Esophagus squamous epithelium (tissue), 4 donors: Measurements from ENCODE around the gene ARHGAP30.

Experiments
- POLR2A ChIP-seq, 4 donors: fragments of 450-650 bp; IDR thresholded peaks; one replicate each; pipeline ENCODE4 v1.6.1; 2017; ENCODE audit warnings: antibody characterized with exemption in 4 of 4, mild to moderate bottlenecking in 4 of 4, moderate library complexity in 3 of 4
- TF ChIP-seq, protein P1 (sequence below), 6 experiments: fragments of 450-650 bp in 4 of 6; fragments of 200-600 bp in 2 of 6; sonication (generic) in 2 of 6; IDR thresholded peaks; one replicate each; pipeline ENCODE4 v1.5.1; 2016 to 2019; ENCODE audit warnings: antibody characterized with exemption in 6 of 6, mild to moderate bottlenecking in 4 of 6, moderate library complexity in 4 of 6

DNA sequence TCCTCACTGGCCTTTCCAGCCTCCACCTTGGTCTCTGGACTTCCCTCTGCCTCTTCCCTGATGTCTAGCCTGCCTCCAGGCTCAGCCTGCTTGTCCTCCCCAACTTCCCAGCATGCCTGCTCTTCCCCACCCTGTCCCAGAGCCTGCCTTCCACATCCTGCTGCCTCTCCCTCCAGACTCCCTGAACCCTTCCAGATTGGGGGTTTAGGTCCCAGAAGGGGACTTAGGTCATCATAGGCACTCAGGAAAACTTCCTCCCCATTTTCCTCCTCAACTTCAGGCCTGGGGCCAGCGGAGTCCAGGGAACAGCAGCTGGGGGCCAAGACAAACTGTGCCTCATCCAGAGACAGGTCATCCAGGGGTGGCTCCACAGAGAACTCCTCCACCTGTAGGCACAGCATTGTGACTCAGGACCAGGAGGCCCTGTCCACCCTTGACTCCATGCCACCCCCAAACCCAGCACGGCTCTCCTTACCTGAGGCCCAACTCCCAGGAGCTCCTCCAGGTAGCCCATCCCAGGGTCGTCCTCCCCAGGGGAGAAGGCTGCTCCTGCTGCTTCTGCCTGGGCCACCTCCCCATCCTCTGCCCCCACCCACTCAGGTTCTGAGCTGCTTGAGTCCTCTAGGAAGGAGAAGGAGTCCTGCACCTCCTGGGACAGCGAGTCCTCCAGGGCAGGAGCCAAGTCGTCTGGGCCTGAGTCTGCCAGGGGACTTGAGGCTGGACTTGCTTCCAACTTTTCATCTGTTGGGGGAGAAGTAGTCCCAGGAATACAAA is 20.6 kb downstream of the ARHGAP30 start:
- TF ChIP-seq, protein P1, sequence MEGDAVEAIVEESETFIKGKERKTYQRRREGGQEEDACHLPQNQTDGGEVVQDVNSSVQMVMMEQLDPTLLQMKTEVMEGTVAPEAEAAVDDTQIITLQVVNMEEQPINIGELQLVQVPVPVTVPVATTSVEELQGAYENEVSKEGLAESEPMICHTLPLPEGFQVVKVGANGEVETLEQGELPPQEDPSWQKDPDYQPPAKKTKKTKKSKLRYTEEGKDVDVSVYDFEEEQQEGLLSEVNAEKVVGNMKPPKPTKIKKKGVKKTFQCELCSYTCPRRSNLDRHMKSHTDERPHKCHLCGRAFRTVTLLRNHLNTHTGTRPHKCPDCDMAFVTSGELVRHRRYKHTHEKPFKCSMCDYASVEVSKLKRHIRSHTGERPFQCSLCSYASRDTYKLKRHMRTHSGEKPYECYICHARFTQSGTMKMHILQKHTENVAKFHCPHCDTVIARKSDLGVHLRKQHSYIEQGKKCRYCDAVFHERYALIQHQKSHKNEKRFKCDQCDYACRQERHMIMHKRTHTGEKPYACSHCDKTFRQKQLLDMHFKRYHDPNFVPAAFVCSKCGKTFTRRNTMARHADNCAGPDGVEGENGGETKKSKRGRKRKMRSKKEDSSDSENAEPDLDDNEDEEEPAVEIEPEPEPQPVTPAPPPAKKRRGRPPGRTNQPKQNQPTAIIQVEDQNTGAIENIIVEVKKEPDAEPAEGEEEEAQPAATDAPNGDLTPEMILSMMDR (IDR thresholded peaks at IDR 0.05): no peak
- TF ChIP-seq POLR2A (IDR thresholded peaks at IDR 0.05): no peak
